CD4-positive, alpha-beta T cell (primary cell): Measurements from ENCODE around the gene ERBIN. TPM values are rescaled to one million over a fixed set of nuclear protein-coding genes. Genes with fewer than 3 reads are reported as not detected.

Source experiments
- ATAC-seq: fragments of 200-7000 bp; cut with Tn5 transposase; one replicate; pipeline ENCODE4 v1.10.0; 2022; ENCODE audit warnings: mild to moderate bottlenecking; ENCODE audit not compliant: poor library complexity
- CTCF ChIA-PET: fragments of 350-600 bp; sonication (Branson Sonifier 250); formaldehyde crosslinking; loops from one replicate; lab custom pipeline; 2021; ENCODE audit warnings: antibody characterized with exemption, inconsistent platforms; lab: Charles Lee
- POLR2A ChIA-PET: fragments of 350-600 bp; sonication (Branson Sonifier 250); formaldehyde crosslinking; loops from one replicate; lab custom pipeline; 2021; ENCODE audit warnings: antibody characterized with exemption, inconsistent platforms; lab: Charles Lee
- DNase-seq, 14 experiments: peaks; one replicate each; pipeline ENCODE4 v3.0.0-alpha.2; 2013 to 2020; ENCODE audit warnings: mixed read lengths in 2 of 14
- H3K27ac ChIP-seq, 2 donors: one replicate each; pipeline versions ENCODE4 v1.5.1 to v1.7.0; 2013; ENCODE audit warnings: low read length in 2 of 2, low read depth in 1 of 2, mild to moderate bottlenecking in 1 of 2
- H3K27me3 ChIP-seq, 2 experiments: 1 replicate in 1 of 2; 2 replicates in 1 of 2; pipeline versions ENCODE4 v1.6.1 to v1.7.0; 2013; ENCODE audit warnings: low read length in 2 of 2, control low read depth in 1 of 2, mild to moderate bottlenecking in 1 of 2, moderate library complexity in 1 of 2; ENCODE audit not compliant: insufficient read depth in 2 of 2, control insufficient read depth in 1 of 2
- H3K36me3 ChIP-seq: one replicate; pipeline ENCODE4 v1.6.1; 2013; ENCODE audit warnings: low read length, control low read depth; ENCODE audit not compliant: insufficient read depth
- H3K4me1 ChIP-seq: one replicate; pipeline ENCODE4 v1.6.1; 2013; ENCODE audit warnings: low read length, control low read depth; ENCODE audit not compliant: insufficient read depth
- H3K4me3 ChIP-seq: one replicate; pipeline ENCODE4 v1.5.1; 2013; ENCODE audit warnings: mild to moderate bottlenecking, low read length, moderate library complexity
- H3K9me3 ChIP-seq, 2 experiments: 1 replicate in 1 of 2; 2 replicates in 1 of 2; pipeline versions ENCODE4 v1.6.1 to v1.7.0; 2013; ENCODE audit warnings: low read length in 2 of 2, mild to moderate bottlenecking in 2 of 2, control low read depth in 1 of 2, moderate library complexity in 1 of 2; ENCODE audit not compliant: control insufficient read depth in 1 of 2, insufficient read depth in 1 of 2
- H3K27ac Mint-ChIP-seq: one replicate; pipeline ENCODE4 v1.8.0; 2020; ENCODE audit warnings: mixed read lengths
- H3K27me3 Mint-ChIP-seq: one replicate; pipeline ENCODE4 v1.8.0; 2021; ENCODE audit warnings: mixed read lengths
- H3K36me3 Mint-ChIP-seq: one replicate; pipeline ENCODE4 v1.8.0; 2021; ENCODE audit warnings: low read depth, mixed read lengths
- H3K4me1 Mint-ChIP-seq: one replicate; pipeline ENCODE4 v1.8.0; 2021; ENCODE audit warnings: low read depth, mixed read lengths
- H3K4me3 Mint-ChIP-seq: one replicate; pipeline ENCODE4 v1.8.0; 2020; ENCODE audit warnings: mild to moderate bottlenecking, mixed read lengths
- H3K9me3 Mint-ChIP-seq: one replicate; pipeline ENCODE4 v1.8.0; 2020; ENCODE audit warnings: mixed read lengths
- intact Hi-C, 2 experiments: fragments of 100-400 bp; cut with DNase I in 1 of 2; cut with micrococcal nuclease in 1 of 2; formaldehyde crosslinking; loops; one replicate each; pipeline versions ENCODE4 v1.15.1 to v1.9.0; 2023 to 2025; cut with DNase I, micrococcal nuclease
- total RNA-seq, 174 experiments: library from RNA in 2 of 174; stranded (reverse) in 2 of 174; gene quantifications; one replicate each; pipeline ENCODE4 v1.2.3 and lab custom pipeline; 2021 to 2026
- TF ChIP-seq, protein P1 (sequence below): fragments of 200-600 bp; IDR thresholded peaks from one replicate; pipeline ENCODE4 v1.8.0; 2022; ENCODE audit warnings: antibody characterized with exemption, mild to moderate bottlenecking

ERBIN gene
- total RNA-seq, 2 experiments from 2014 or later, result 94.7 to 96.9 TPM

DNA sequence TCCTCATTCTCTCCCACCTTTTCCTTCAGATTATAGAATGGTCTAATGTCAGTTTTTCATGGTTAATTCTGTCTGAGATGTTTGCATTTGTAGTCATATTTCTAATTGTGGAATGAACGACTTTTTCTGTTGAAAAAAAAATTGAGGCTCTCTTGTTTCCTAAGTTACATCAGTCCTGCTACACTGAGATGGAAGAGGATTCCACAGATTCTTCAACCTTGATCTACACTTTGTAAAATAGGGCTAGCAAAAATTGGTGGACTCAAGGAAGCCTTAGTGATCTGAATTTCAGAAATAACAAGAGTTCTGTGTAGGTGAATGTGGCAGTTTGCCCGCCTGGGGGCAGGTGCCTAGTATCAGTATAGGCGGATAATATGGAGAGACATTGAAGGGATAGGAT is 51.9 kb downstream of the ERBIN start:
- Histone ChIP-seq H3K27ac (no peak overlapping the region), H3K36me3 (peaks cover 15% of the 10 kb centered on the region), H3K4me3 (no peak overlapping the region), H3K27me3 (no peaks in the 10 kb centered on the region), H3K4me1 (peaks cover 2% of the 10 kb centered on the region), H3K9me3 (peaks cover 0 to 3% of the 10 kb centered on the region in 2 experiments)
- TF ChIP-seq, protein P1, sequence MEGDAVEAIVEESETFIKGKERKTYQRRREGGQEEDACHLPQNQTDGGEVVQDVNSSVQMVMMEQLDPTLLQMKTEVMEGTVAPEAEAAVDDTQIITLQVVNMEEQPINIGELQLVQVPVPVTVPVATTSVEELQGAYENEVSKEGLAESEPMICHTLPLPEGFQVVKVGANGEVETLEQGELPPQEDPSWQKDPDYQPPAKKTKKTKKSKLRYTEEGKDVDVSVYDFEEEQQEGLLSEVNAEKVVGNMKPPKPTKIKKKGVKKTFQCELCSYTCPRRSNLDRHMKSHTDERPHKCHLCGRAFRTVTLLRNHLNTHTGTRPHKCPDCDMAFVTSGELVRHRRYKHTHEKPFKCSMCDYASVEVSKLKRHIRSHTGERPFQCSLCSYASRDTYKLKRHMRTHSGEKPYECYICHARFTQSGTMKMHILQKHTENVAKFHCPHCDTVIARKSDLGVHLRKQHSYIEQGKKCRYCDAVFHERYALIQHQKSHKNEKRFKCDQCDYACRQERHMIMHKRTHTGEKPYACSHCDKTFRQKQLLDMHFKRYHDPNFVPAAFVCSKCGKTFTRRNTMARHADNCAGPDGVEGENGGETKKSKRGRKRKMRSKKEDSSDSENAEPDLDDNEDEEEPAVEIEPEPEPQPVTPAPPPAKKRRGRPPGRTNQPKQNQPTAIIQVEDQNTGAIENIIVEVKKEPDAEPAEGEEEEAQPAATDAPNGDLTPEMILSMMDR, result no peak
- peaks cover 49% of the 10 kb centered on the region for H3K36me3 Mint-ChIP-seq
- no peak overlapping the region for H3K4me3 Mint-ChIP-seq
- no peaks in the 10 kb centered on the region for H3K9me3 Mint-ChIP-seq
- H3K27me3 Mint-ChIP-seq, result no peaks in the 10 kb centered on the region
- ATAC-seq (no peak), DNase-seq (no peak)
- POLR2A ChIA-PET, result no interaction called here
- peak overlapping the region; percentile 1 for H3K27ac Mint-ChIP-seq
- intact Hi-C loops, result no loop called here
- peaks cover 70% of the 10 kb centered on the region for H3K4me1 Mint-ChIP-seq
- CTCF ChIA-PET, result no interaction called here

DNA sequence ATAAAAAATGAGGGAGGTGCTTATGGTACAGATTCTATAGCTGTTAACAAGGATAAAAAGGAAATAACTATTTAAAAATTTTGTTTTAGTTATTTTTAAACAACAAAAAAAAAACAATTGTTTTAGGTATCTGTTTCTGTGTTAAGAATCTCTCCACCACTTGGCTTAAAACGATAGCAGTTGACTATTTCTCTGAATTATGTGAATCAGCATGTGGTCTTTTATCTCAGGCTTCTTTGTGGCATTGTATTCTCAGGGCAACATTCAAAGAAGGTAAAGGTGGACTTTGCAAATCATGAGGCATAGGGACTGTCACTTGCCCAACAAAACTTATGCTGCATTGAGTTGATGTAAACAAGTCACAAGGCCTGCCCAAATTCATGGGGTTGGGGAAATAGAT is 55.2 kb downstream of the ERBIN start:
- no peak overlapping the region for H3K27ac ChIP-seq
- ChIA-PET CTCF (no interaction called here), POLR2A (no interaction called here)
- DNase-seq, result no peak
- no peaks in the 10 kb centered on the region for H3K27me3 ChIP-seq
- TF ChIP-seq, protein P1, result no peak
- Mint-ChIP-seq H3K36me3 (peaks cover 38% of the 10 kb centered on the region), H3K27ac (peak overlapping the region; percentile 75), H3K4me1 (peaks cover 78% of the 10 kb centered on the region), H3K27me3 (no peaks in the 10 kb centered on the region), H3K4me3 (peak overlapping the region; percentile 39), H3K9me3 (no peaks in the 10 kb centered on the region)
- H3K9me3 ChIP-seq, result peaks cover 0 to 3% of the 10 kb centered on the region in 2 experiments
- H3K36me3 ChIP-seq, result peaks cover 6% of the 10 kb centered on the region
- peaks cover 14% of the 10 kb centered on the region for H3K4me1 ChIP-seq
- ATAC-seq, result no peak
- no peak overlapping the region for H3K4me3 ChIP-seq
- intact Hi-C loops, result no loop called here

DNA sequence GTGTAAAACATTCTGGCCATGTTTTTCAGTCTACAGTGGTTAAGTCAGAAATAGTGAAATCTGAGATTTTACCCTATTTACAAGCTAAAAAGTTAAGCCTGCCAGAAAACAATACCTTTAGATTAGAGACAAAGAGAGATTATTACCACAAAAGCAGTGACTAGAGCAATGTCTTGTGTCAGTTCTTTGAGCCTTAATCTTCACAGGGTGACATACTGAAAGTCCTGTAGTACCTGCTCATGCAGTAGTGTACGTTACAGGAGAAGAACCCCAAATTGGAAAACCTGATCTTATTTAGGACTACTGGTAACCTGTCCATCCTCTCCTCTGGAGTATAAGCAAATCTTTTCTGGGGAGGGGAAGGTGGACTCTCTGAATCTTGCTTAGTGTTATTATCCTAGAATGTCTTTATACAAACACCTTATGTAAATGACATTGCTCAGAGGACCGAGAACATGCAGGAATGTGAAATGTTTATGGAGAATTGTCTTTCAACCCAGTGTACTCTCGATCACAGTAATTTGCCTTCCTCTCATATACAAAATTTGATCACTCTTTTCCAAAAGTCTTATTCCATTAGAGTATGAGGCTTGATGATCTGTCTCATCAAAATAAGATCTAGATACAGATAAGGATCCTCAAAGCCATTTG is 55.7 kb downstream of the ERBIN start:
- Histone ChIP-seq H3K4me3 (no peak overlapping the region), H3K27ac (no peak overlapping the region), H3K36me3 (peaks cover 6% of the 10 kb centered on the region), H3K4me1 (peaks cover 14% of the 10 kb centered on the region), H3K27me3 (no peaks in the 10 kb centered on the region), H3K9me3 (peaks cover 0 to 3% of the 10 kb centered on the region in 2 experiments)
- Mint-ChIP-seq H3K27me3 (no peaks in the 10 kb centered on the region), H3K36me3 (peaks cover 38% of the 10 kb centered on the region), H3K4me3 (no peak overlapping the region), H3K4me1 (peaks cover 84% of the 10 kb centered on the region), H3K27ac (peak overlapping the region; percentile 75), H3K9me3 (no peaks in the 10 kb centered on the region)
- CTCF ChIA-PET, result no interaction called here
- POLR2A ChIA-PET, result no interaction called here
- DNase-seq, result no peak
- intact Hi-C loops, result no loop called here
- ATAC-seq, result no peak
- TF ChIP-seq, protein P1, result no peak
